ENCODE data around the gene BAHCC1.

- no peak for TF ChIP-seq TBP (IDR thresholded peaks at IDR 0.05; ENCODE audit: low read depth, low read length)
- TF ChIP-seq POLR2AphosphoS5 (IDR thresholded peaks at IDR 0.05; ENCODE audit: low read depth, low read length) = no peak
- TF ChIP-seq POLR2A (IDR thresholded peaks at IDR 0.05; ENCODE audit: control extremely low read depth in 1 of 2, low read depth in 2 of 2, low read length in 2 of 2) = no peak
- no peak for TF ChIP-seq RAD21 (IDR thresholded peaks at IDR 0.05 in 1 of 2, conservative IDR thresholded peaks at IDR 0.05 in 1 of 2; ENCODE audit: low read depth in 2 of 2, low read length in 2 of 2)
- TF ChIP-seq EZH2 (IDR thresholded peaks at IDR 0.05; ENCODE audit: low read depth, low read length, severe bottlenecking) = no peak
- TF ChIP-seq, protein P1, sequence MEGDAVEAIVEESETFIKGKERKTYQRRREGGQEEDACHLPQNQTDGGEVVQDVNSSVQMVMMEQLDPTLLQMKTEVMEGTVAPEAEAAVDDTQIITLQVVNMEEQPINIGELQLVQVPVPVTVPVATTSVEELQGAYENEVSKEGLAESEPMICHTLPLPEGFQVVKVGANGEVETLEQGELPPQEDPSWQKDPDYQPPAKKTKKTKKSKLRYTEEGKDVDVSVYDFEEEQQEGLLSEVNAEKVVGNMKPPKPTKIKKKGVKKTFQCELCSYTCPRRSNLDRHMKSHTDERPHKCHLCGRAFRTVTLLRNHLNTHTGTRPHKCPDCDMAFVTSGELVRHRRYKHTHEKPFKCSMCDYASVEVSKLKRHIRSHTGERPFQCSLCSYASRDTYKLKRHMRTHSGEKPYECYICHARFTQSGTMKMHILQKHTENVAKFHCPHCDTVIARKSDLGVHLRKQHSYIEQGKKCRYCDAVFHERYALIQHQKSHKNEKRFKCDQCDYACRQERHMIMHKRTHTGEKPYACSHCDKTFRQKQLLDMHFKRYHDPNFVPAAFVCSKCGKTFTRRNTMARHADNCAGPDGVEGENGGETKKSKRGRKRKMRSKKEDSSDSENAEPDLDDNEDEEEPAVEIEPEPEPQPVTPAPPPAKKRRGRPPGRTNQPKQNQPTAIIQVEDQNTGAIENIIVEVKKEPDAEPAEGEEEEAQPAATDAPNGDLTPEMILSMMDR (IDR thresholded peaks at IDR 0.05; ENCODE audit: control extremely low read depth in 1 of 3, insufficient read depth in 1 of 3, low read depth in 1 of 3, low read length in 3 of 3) = no peak
- no peak for TF ChIP-seq FOSL1 (IDR thresholded peaks at IDR 0.05; ENCODE audit: insufficient read depth, low read depth, low read length)
- no peak for TF ChIP-seq EP300 (IDR thresholded peaks at IDR 0.05; ENCODE audit: borderline replicate concordance in 1 of 2, low read depth in 2 of 2, low read length in 2 of 2)
- TF ChIP-seq BACH1 (IDR thresholded peaks at IDR 0.05; ENCODE audit: low read length) = no peak
- TF ChIP-seq CEBPB (IDR thresholded peaks at IDR 0.05; ENCODE audit: low read depth, low read length) = no peak
Measured at GRCh38 chr17:81349397-81350319, 45.6 kb upstream of the BAHCC1 start.

All from H1 (cell line).